Lung (tissue), 12 donors: ENCODE results near the gene FAM114A1. TPM values are rescaled to one million over a fixed set of nuclear protein-coding genes. Genes with fewer than 3 reads are reported as not detected.

Source experiments
- ATAC-seq: fragments of 200-7000 bp; cut with Tn5 transposase; one replicate; pipeline ENCODE4 v1.9.1; 2020; ENCODE audit warnings: moderate number of reproducible peaks; ENCODE audit not compliant: insufficient read depth, low FRiP score
- DNase-seq, 3 donors: peaks; one replicate each; pipeline ENCODE4 v3.0.0-alpha.2; 2013 to 2017
- H3K27ac ChIP-seq, 2 donors: one replicate each; pipeline ENCODE4 v1.5.1; 2013; ENCODE audit warnings: mild to moderate bottlenecking in 2 of 2, moderate library complexity in 2 of 2, control low read depth in 1 of 2, inconsistent platforms in 1 of 2, low read depth in 1 of 2, low read length in 1 of 2
- H3K27me3 ChIP-seq, 3 donors: one replicate each; pipeline ENCODE4 v1.5.1; 2013; ENCODE audit warnings: low read length in 2 of 3; ENCODE audit not compliant: control insufficient read depth in 3 of 3, insufficient read depth in 3 of 3
- H3K36me3 ChIP-seq, 4 donors: one replicate each; pipeline ENCODE4 v1.5.1; 2013; ENCODE audit warnings: low read length in 4 of 4, mild to moderate bottlenecking in 1 of 4, moderate library complexity in 1 of 4; ENCODE audit not compliant: control insufficient read depth in 4 of 4, insufficient read depth in 4 of 4
- H3K4me1 ChIP-seq, 5 donors: one replicate each; pipeline ENCODE4 v1.5.1; 2013; ENCODE audit warnings: low read length in 5 of 5, mild to moderate bottlenecking in 2 of 5, moderate library complexity in 1 of 5; ENCODE audit not compliant: control insufficient read depth in 5 of 5, insufficient read depth in 5 of 5
- H3K4me3 ChIP-seq: one replicate; pipeline ENCODE4 v1.5.1; 2013; ENCODE audit warnings: mild to moderate bottlenecking, control low read depth, moderate library complexity
- H3K9ac ChIP-seq, 2 donors: one replicate each; pipeline ENCODE4 v1.5.1; 2013; ENCODE audit warnings: low read length in 2 of 2, control low read depth in 1 of 2; ENCODE audit not compliant: insufficient read depth in 1 of 2
- H3K9me3 ChIP-seq, 4 donors: one replicate each; pipeline ENCODE4 v1.5.1; 2013; ENCODE audit warnings: low read length in 3 of 4, mild to moderate bottlenecking in 1 of 4, moderate library complexity in 1 of 4; ENCODE audit not compliant: control insufficient read depth in 4 of 4, insufficient read depth in 3 of 4
- WGBS, 2 donors: extraction: QIAGEN DNeasy Blood & Tissue Kit; methylation state at CpG; one replicate each; pipeline ENCODE4 v1.1.7; 2013; 5-methylcytosine and 5-hydroxymethylcytosine counted together
- polyA plus RNA-seq, 2 donors: library from polyadenylated mRNA; stranded (reverse); fragments of 200-250 nt; gene quantifications; one replicate each; pipeline ENCODE4 v1.2.1, GENCODE V29; 2013
- total RNA-seq, 2 donors: library from RNA; depleted of rRNA in 1 of 2; stranded (reverse); fragments of >200 nt in 1 of 2; gene quantifications; one replicate each; pipeline ENCODE4 v1.2.1, GENCODE V29; 2014 to 2021
- TF ChIP-seq, protein P1 (sequence below): IDR thresholded peaks from 2 replicates; pipeline ENCODE4 v1.5.1; 2012; ENCODE audit warnings: mild to moderate bottlenecking; ENCODE audit errors: control extremely low read depth, extremely low read depth
- donor health status: control.
- donor health status: control.
- donor health status: Bipolar disorder and iron deficiency.
- donor health status: healthy.
- donor health status: DM: yes; HTN: yes; CAD: no.

Gene FAM114A1
- total and polyA plus RNA-seq, 4 donors = 9.5 to 70.0 (median 36.3) TPM

DNA sequence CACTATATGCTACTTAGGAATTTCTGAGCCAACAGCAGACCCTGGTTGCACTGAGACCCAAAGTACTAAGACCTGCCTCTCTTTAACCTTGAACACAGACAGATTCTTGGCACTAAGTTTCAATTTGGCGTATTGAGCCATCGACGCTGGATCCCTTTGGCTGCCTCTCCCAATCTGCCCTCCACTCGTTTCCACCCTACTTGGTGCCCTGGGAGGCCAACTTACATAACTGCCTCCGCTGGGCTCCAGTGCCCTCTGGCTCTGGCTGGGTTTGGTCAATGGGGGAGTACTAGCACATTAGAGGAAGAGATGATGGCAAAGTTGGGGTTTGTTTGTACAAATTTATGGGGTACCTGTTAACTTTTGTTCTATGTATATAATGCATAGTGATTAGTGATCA lies 101.1 kb downstream of the FAM114A1 start:
- TF ChIP-seq, protein P1, sequence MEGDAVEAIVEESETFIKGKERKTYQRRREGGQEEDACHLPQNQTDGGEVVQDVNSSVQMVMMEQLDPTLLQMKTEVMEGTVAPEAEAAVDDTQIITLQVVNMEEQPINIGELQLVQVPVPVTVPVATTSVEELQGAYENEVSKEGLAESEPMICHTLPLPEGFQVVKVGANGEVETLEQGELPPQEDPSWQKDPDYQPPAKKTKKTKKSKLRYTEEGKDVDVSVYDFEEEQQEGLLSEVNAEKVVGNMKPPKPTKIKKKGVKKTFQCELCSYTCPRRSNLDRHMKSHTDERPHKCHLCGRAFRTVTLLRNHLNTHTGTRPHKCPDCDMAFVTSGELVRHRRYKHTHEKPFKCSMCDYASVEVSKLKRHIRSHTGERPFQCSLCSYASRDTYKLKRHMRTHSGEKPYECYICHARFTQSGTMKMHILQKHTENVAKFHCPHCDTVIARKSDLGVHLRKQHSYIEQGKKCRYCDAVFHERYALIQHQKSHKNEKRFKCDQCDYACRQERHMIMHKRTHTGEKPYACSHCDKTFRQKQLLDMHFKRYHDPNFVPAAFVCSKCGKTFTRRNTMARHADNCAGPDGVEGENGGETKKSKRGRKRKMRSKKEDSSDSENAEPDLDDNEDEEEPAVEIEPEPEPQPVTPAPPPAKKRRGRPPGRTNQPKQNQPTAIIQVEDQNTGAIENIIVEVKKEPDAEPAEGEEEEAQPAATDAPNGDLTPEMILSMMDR = no peak
- no peaks in the 10 kb centered on the region for H3K9me3 ChIP-seq
- 94 to 96% methylated on average over 5 of the region's 5 CpGs for WGBS, 2 donors

DNA sequence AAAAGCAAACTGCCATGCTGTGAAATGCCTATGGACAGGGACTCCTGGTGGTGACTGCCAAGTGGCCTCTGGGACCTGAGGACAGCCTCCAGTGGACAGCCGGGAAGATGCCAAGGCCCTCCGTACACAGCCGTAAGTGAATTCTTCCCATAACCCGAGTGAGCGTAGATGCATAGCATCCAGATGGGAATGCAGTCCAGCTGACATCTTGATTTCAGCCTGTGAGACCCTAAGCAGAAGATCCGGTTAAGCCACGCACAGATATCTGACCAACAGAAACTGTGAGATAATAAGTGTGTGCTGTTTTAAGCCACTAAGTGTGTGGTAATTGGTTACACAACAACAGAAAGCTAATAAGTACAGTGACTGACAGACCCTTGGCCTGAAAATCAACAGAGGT lies 108.7 kb downstream of the FAM114A1 start:
- WGBS, 2 donors = 85 to 86% methylated on average over 7 of the region's 7 CpGs
- ATAC-seq = no peak
- no peaks in the 10 kb centered on the region for H3K4me1 ChIP-seq
- H3K27me3 ChIP-seq = no peaks in the 10 kb centered on the region
- no peak overlapping the region for H3K9ac ChIP-seq
- no peaks in the 10 kb centered on the region for H3K9me3 ChIP-seq
- TF ChIP-seq, protein P1 = no peak
- H3K27ac ChIP-seq = no peak overlapping the region
- DNase-seq = no peak
- H3K4me3 ChIP-seq = no peak overlapping the region
- no peaks in the 10 kb centered on the region for H3K36me3 ChIP-seq

More for the DNA sequence above, 101.1 kb downstream of the FAM114A1 start:
- Histone ChIP-seq H3K36me3 (no peaks in the 10 kb centered on the region), H3K4me3 (no peak overlapping the region), H3K27me3 (no peaks in the 10 kb centered on the region), H3K4me1 (no peaks in the 10 kb centered on the region), H3K27ac (no peak overlapping the region), H3K9ac (no peak overlapping the region)
- ATAC-seq = no peak
- DNase-seq = no peak

DNA sequence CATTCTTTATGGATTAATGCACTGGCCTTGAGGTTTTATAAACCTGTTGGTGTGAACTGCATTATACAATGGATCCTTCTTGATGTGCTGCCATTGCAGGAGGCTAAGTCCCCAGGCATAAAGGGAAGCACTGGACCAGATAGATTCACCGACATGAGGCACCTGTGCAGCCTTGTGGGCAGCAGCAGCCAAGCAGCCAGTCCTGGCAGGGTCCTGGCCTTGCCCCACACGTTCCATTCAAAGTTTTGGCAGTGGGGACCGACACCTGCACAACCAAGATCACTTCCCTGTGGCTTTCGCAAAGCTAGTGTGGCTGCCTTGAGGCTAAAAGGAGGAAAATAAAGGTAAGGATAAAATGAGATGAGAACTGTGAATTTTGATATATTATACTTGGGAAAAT lies 111.5 kb downstream of the FAM114A1 start:
- H3K27me3 ChIP-seq = no peaks in the 10 kb centered on the region
- H3K4me1 ChIP-seq = no peaks in the 10 kb centered on the region
- no peak overlapping the region for H3K27ac ChIP-seq
- H3K9me3 ChIP-seq = no peaks in the 10 kb centered on the region
- TF ChIP-seq, protein P1 = no peak
- H3K9ac ChIP-seq = no peak overlapping the region
- 93 to 94% methylated on average over 4 of the region's 4 CpGs for WGBS, 2 donors
- ATAC-seq (no peak), DNase-seq (no peak)
- no peak overlapping the region for H3K4me3 ChIP-seq
- no peaks in the 10 kb centered on the region for H3K36me3 ChIP-seq

DNA sequence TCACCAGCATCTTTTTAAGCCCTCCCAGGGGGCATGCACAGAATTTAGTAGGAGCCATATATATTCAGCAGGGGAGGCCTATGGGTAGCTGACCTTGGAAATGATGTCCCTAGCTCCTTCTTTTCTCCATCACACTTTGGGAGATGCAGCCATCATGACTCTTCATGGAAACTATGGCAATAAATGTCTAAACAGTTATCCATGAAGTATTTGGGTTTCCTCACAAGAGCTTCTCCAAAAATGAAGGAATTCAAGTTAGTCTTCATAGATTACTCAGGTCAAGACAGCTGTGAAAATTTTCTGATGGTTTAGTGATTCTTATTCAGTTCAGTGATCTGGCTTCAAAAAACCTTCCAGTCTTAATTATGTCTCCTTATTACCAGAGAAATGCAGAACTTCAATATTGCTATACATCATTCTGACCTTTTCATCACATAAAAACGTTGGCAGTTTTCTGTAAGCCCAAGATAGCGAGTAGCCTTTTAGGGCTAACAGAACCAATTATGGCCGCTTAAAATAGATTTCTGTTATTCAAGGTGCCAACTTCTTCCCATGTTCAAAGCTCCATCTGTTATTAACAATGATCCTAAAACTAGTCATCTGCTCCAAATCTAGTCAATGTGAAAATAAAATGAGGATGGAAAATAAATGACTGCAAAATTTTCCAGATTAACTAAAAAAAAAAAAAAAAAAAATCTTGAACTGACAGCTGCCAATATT lies 112.1 kb downstream of the FAM114A1 start:
- Histone ChIP-seq H3K27me3 (no peaks in the 10 kb centered on the region), H3K36me3 (no peaks in the 10 kb centered on the region), H3K9ac (no peak overlapping the region), H3K27ac (no peak overlapping the region), H3K4me3 (no peak overlapping the region), H3K9me3 (no peaks in the 10 kb centered on the region), H3K4me1 (no peaks in the 10 kb centered on the region)
- 84 to 86% methylated on average over 3 of the region's 3 CpGs for WGBS, 2 donors
- no peak for ATAC-seq
- TF ChIP-seq, protein P1 = no peak
- DNase-seq = no peak
